CD8-positive, alpha-beta memory T cell (primary cell): ENCODE measurements around the gene GNA12. TPM values are rescaled to one million over a fixed set of nuclear protein-coding genes. Genes with fewer than 3 reads are reported as not detected.
A peak's percentile ranks its signal among the peaks of the same experiment; 100 is the strongest.

Experiments
- CTCF ChIA-PET: fragments of 350-600 bp; sonication (Branson Sonifier 250); formaldehyde crosslinking; loops from one replicate; lab custom pipeline; 2021; ENCODE audit warnings: antibody characterized with exemption; lab: Charles Lee
- POLR2A ChIA-PET: fragments of 350-600 bp; sonication (Branson Sonifier 250); formaldehyde crosslinking; loops from one replicate; lab custom pipeline; 2021; ENCODE audit warnings: antibody characterized with exemption; lab: Charles Lee
- DNase-seq, 5 donors: peaks; one replicate each; pipeline versions ENCODE4 v3.0.0 to v3.0.0-alpha.2; 2020 to 2022; ENCODE audit warnings: mixed read lengths in 1 of 5
- H3K27ac ChIP-seq: one replicate; pipeline ENCODE4 v1.7.0; 2013; ENCODE audit warnings: low read depth, mild to moderate bottlenecking, low read length, moderate library complexity
- H3K27me3 ChIP-seq: 2 replicates; pipeline ENCODE4 v1.7.0; 2013; ENCODE audit warnings: low read length, mild to moderate bottlenecking; ENCODE audit not compliant: insufficient read depth, poor library complexity, severe bottlenecking
- H3K36me3 ChIP-seq: 2 replicates; pipeline ENCODE4 v1.7.0; 2013; ENCODE audit warnings: mild to moderate bottlenecking, low read length, moderate library complexity; ENCODE audit not compliant: insufficient read depth
- H3K4me1 ChIP-seq: 2 replicates; pipeline ENCODE4 v1.7.0; 2013; ENCODE audit warnings: mild to moderate bottlenecking, low read length, moderate library complexity; ENCODE audit not compliant: insufficient read depth
- H3K4me3 ChIP-seq: 2 replicates; pipeline ENCODE4 v1.7.0; 2013; ENCODE audit warnings: mild to moderate bottlenecking, low read length
- H3K9me3 ChIP-seq: 2 replicates; pipeline ENCODE4 v1.7.0; 2013; ENCODE audit warnings: mild to moderate bottlenecking, low read length
- H3K27ac Mint-ChIP-seq, 8 donors: one replicate each; pipeline ENCODE4 v1.8.0; 2020 to 2021; ENCODE audit warnings: mixed read lengths in 8 of 8, mild to moderate bottlenecking in 6 of 8, inconsistent platforms in 3 of 8, moderate library complexity in 3 of 8
- H3K27me3 Mint-ChIP-seq, 2 donors: one replicate each; pipeline ENCODE4 v1.8.0; 2020 to 2021; ENCODE audit warnings: mixed read lengths in 2 of 2, mild to moderate bottlenecking in 1 of 2, moderate library complexity in 1 of 2
- H3K36me3 Mint-ChIP-seq, 3 donors: one replicate each; pipeline ENCODE4 v1.8.0; 2020 to 2021; ENCODE audit warnings: mixed read lengths in 3 of 3, inconsistent platforms in 1 of 3, mild to moderate bottlenecking in 1 of 3
- H3K4me1 Mint-ChIP-seq, 3 donors: one replicate each; pipeline ENCODE4 v1.8.0; 2020 to 2021; ENCODE audit warnings: mixed read lengths in 3 of 3, inconsistent platforms in 1 of 3, mild to moderate bottlenecking in 1 of 3
- H3K4me3 Mint-ChIP-seq, 7 donors: one replicate each; pipeline ENCODE4 v1.8.0; 2020 to 2021; ENCODE audit warnings: mixed read lengths in 7 of 7, mild to moderate bottlenecking in 6 of 7, moderate library complexity in 4 of 7, inconsistent platforms in 2 of 7
- H3K9me3 Mint-ChIP-seq, 5 donors: one replicate each; pipeline ENCODE4 v1.8.0; 2020 to 2022; ENCODE audit warnings: mixed read lengths in 5 of 5, mild to moderate bottlenecking in 3 of 5, moderate library complexity in 2 of 5, inconsistent platforms in 1 of 5
- polyA plus RNA-seq: library from polyadenylated mRNA; unstranded; fragments of 300-500 nt; fragmentation: Illumina TruSeq; gene quantifications from one replicate; pipeline ENCODE4 v1.2.3, GENCODE V29; 2021
- total RNA-seq, 2 experiments: library from RNA; stranded (reverse); gene quantifications; one replicate each; pipeline ENCODE4 v1.2.3, GENCODE V29; 2021

Gene GNA12
- total and polyA plus RNA-seq, 3 experiments from 2014 or later: 11.2 to 21.2 (median 20.6) TPM

DNA sequence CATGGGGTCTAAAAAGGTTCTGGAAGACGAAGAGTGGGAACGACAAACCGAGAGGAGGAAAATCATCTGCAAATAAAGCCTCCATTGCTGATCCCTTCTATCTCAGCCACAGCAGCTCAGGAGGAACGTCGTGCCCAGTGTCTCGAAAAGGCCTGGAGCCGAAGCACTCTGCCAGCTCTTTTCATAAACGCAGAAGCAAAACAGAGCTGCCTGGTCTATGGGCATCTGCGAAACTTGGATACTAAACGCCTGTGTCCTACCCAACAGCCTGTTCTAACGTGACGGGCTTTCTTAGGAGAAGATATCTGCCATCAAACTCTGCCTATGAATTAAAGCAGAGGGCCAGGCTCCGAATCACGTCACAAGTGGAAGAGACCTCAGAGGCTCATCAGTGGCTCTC, 68.7 kb downstream of the GNA12 start:
- H3K9me3 Mint-ChIP-seq: no peaks in the 10 kb centered on the region
- ChIA-PET CTCF (interaction anchor here (0.8 kb wide), 1 partner anchor 15 kb away, joined by 3 read pairs; no protein-coding TSS in a partner anchor), POLR2A (no interaction called here)

DNA sequence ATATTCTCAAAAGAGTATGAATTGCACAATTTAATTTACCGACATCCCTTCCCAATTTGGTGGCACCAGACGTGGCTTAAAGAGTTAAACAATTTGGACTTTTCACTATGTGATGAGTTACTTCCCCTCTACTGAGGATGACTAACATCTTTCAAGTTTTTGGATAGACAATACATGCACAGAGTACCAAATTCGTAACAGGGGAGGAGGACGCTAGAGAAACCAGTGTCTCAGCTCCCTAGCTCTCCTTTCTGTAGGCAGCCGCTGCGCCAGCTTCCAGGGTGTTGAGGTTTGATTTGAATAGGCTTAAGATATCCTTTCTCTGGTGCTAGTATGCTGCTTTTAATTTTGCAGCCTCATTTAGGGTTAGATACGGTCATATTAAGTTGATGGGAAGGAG, 69.2 kb downstream of the GNA12 start:
- POLR2A ChIA-PET: no interaction called here

More for the DNA sequence above, 68.7 kb downstream of the GNA12 start:
- Mint-ChIP-seq H3K27ac (peak overlapping the region in 1 of 8 donors; percentile 31), H3K27me3 (no peaks in the 10 kb centered on the region), H3K4me3 (no peak overlapping the region), H3K36me3 (peaks cover 0 to 20% (median 16%) of the 10 kb centered on the region in 3 donors), H3K4me1 (no peaks in the 10 kb centered on the region)
- DNase-seq: no peak
- H3K27me3 ChIP-seq: no peaks in the 10 kb centered on the region
- H3K36me3 ChIP-seq: no peaks in the 10 kb centered on the region
- no peaks in the 10 kb centered on the region for H3K9me3 ChIP-seq
- no peak overlapping the region for H3K27ac ChIP-seq
- no peak overlapping the region for H3K4me3 ChIP-seq
- no peaks in the 10 kb centered on the region for H3K4me1 ChIP-seq

DNA sequence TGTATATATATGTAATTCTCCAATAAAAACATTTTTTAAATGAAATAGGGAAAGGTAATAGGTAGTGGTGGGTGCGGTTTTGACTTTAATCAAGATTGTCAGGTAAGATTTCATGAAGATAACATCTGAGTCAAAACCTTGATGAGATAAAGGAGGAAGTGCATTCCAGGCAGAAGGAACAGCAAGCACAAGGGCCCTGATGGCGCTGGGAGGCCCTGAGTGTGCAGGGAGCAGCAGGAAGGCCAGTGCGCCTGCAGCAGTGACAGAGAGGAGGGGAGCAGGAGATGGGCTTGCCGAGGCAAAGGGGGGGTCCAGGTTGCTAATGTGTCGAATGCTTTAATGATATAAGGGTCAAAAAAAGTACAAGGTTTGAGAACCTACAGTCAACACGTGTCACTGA, 69.8 kb downstream of the GNA12 start:
- H3K4me1 ChIP-seq: no peaks in the 10 kb centered on the region
- H3K9me3 Mint-ChIP-seq: no peaks in the 10 kb centered on the region
- H3K4me1 Mint-ChIP-seq: no peaks in the 10 kb centered on the region
- H3K27me3 Mint-ChIP-seq: no peaks in the 10 kb centered on the region
- H3K4me3 ChIP-seq: no peak overlapping the region
- peaks cover 0 to 23% (median 16%) of the 10 kb centered on the region in 3 donors for H3K36me3 Mint-ChIP-seq
- H3K36me3 ChIP-seq: no peaks in the 10 kb centered on the region
- no peak overlapping the region for H3K4me3 Mint-ChIP-seq
- H3K27ac Mint-ChIP-seq: peak overlapping the region in 1 of 8 donors; percentile 39
- no peaks in the 10 kb centered on the region for H3K9me3 ChIP-seq
- no peak for DNase-seq
- CTCF ChIA-PET: no interaction called here
- H3K27me3 ChIP-seq: no peaks in the 10 kb centered on the region
- POLR2A ChIA-PET: no interaction called here
- no peak overlapping the region for H3K27ac ChIP-seq

More for the DNA sequence above, 69.2 kb downstream of the GNA12 start:
- H3K9me3 ChIP-seq: no peaks in the 10 kb centered on the region
- H3K4me1 ChIP-seq: no peaks in the 10 kb centered on the region
- H3K36me3 ChIP-seq: no peaks in the 10 kb centered on the region
- H3K4me3 ChIP-seq: no peak overlapping the region
- DNase-seq: no peak
- CTCF ChIA-PET: interaction anchor here (0.8 kb wide), 1 partner anchor 14 kb away, joined by 3 read pairs; no protein-coding TSS in a partner anchor
- peaks cover 0 to 20% (median 16%) of the 10 kb centered on the region in 3 donors for H3K36me3 Mint-ChIP-seq
- no peaks in the 10 kb centered on the region for H3K27me3 Mint-ChIP-seq
- no peaks in the 10 kb centered on the region for H3K27me3 ChIP-seq
- H3K27ac ChIP-seq: no peak overlapping the region
- H3K4me3 Mint-ChIP-seq: no peak overlapping the region
- no peaks in the 10 kb centered on the region for H3K9me3 Mint-ChIP-seq
- H3K4me1 Mint-ChIP-seq: no peaks in the 10 kb centered on the region
- peak overlapping the region in 1 of 8 donors; percentile 31 for H3K27ac Mint-ChIP-seq

DNA sequence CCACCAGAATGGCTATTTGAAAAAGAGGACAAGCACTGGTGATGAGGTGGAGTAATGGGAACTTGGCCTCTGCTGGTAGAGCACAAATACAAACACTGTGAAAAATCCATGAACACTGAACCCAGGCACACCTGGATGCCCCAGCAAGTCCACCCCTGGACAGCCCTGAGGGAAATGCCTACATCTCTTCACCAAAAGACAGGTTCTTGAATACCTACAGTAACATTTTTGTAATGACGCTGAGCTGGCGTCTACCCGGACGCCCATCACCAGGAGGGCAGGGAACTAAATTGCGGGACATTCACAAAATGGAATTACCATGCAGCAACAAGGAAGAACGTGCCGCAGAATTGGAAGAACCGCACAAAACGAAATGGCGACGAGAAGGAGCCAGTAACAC, 70.5 kb downstream of the GNA12 start:
- no peak overlapping the region for H3K27ac ChIP-seq
- H3K4me1 Mint-ChIP-seq: no peaks in the 10 kb centered on the region
- H3K9me3 Mint-ChIP-seq: no peaks in the 10 kb centered on the region
- no peaks in the 10 kb centered on the region for H3K36me3 ChIP-seq
- H3K4me1 ChIP-seq: no peaks in the 10 kb centered on the region
- H3K36me3 Mint-ChIP-seq: peaks cover 0 to 23% (median 16%) of the 10 kb centered on the region in 3 donors
- no peaks in the 10 kb centered on the region for H3K27me3 ChIP-seq
- no peak overlapping the region for H3K4me3 Mint-ChIP-seq
- no peak for DNase-seq
- POLR2A ChIA-PET: no interaction called here
- H3K27ac Mint-ChIP-seq: peak overlapping the region in 1 of 8 donors; percentile 89
- CTCF ChIA-PET: no interaction called here
- no peak overlapping the region for H3K4me3 ChIP-seq
- no peaks in the 10 kb centered on the region for H3K27me3 Mint-ChIP-seq
- H3K9me3 ChIP-seq: no peaks in the 10 kb centered on the region

DNA sequence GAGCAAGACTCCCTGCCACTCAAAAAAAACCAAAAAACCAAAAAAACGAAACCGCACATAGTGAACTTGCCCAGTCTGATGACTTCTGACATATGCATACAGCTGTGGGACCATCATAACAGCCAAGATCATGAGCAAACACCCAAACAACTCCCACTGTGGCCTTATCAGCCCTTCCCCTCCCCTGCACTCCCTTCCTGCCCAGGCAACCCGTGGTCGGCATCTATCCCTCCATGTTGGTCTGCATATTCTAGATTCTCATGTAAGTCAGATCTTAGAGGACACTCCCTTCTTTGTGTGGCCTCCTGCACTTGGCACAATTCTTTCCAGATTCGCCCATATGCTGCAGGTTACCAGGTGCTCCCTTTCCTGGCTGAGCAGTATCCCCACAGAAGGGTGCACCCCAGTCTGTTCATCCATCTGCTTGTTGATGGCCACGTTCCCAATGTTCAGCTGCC, 72.8 kb downstream of the GNA12 start:
- no peaks in the 10 kb centered on the region for H3K27me3 Mint-ChIP-seq
- no peak for DNase-seq
- POLR2A ChIA-PET: no interaction called here
- CTCF ChIA-PET: no interaction called here
- H3K27ac ChIP-seq: no peak overlapping the region
- H3K4me1 ChIP-seq: no peaks in the 10 kb centered on the region
- H3K27ac Mint-ChIP-seq: no peak overlapping the region
- H3K36me3 ChIP-seq: no peaks in the 10 kb centered on the region
- no peaks in the 10 kb centered on the region for H3K27me3 ChIP-seq
- peaks cover 0 to 22% (median 14%) of the 10 kb centered on the region in 3 donors for H3K36me3 Mint-ChIP-seq
- H3K9me3 ChIP-seq: no peaks in the 10 kb centered on the region
- H3K4me3 ChIP-seq: no peak overlapping the region
- H3K4me1 Mint-ChIP-seq: no peaks in the 10 kb centered on the region
- H3K4me3 Mint-ChIP-seq: no peak overlapping the region
- H3K9me3 Mint-ChIP-seq: no peaks in the 10 kb centered on the region

DNA sequence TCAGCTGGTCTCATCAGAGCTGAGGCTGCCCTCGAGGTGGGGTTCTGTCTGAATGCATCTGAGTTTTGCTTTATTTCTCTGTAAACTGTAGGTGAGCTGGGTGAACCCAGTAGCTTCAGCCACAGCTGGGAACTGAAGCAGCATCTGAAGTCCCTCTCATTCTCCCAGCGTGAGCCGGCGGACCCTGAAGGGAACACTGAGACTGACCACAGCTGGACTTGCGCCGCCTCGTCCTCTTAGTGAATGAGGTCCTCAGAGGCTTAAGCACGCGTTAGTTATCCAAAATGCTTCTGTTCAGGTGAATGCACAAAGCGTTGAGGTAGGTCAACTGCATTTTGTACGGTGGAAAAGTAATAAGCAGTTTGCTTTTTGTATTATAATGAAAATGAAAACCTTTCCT, 79.5 kb downstream of the GNA12 start:
- H3K4me1 Mint-ChIP-seq: peaks cover 14 to 20% (median 16%) of the 10 kb centered on the region in 3 donors
- no peaks in the 10 kb centered on the region for H3K9me3 ChIP-seq
- peaks cover 5% of the 10 kb centered on the region for H3K4me1 ChIP-seq
- ChIA-PET CTCF (no interaction called here), POLR2A (no interaction called here)
- H3K36me3 Mint-ChIP-seq: peaks cover 0 to 6% (median 6%) of the 10 kb centered on the region in 3 donors
- H3K4me3 Mint-ChIP-seq: no peak overlapping the region
- no peak for DNase-seq
- no peaks in the 10 kb centered on the region for H3K36me3 ChIP-seq
- H3K27ac ChIP-seq: no peak overlapping the region
- no peaks in the 10 kb centered on the region for H3K9me3 Mint-ChIP-seq
- H3K4me3 ChIP-seq: no peak overlapping the region
- no peaks in the 10 kb centered on the region for H3K27me3 ChIP-seq
- no peaks in the 10 kb centered on the region for H3K27me3 Mint-ChIP-seq
- peak overlapping the region in 1 of 8 donors; percentile 17 for H3K27ac Mint-ChIP-seq

DNA sequence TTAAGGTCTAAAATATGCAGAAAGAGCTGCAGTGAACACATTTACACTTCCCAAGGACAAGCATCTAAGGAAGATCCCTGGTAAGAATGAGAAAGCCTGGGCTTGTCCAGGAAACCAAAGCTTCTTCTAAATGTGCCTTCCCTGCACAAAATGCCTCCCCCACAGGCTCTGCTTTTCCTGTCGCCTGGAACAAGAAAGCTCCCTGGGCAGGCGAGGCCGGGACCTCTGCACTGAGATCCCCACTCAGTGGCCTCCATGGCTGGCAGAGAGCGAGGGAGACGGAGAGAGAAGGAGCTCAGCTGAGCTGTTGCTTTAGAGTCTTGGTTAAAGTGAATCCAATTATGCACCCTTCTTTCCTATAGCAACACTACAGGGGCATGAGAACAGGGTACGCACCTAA, 80.5 kb downstream of the GNA12 start:
- Histone ChIP-seq H3K4me1 (peaks cover 8% of the 10 kb centered on the region), H3K4me3 (no peak overlapping the region), H3K9me3 (no peaks in the 10 kb centered on the region), H3K36me3 (no peaks in the 10 kb centered on the region), H3K27ac (no peak overlapping the region), H3K27me3 (no peaks in the 10 kb centered on the region)
- Mint-ChIP-seq H3K4me1 (peaks cover 23 to 30% (median 24%) of the 10 kb centered on the region in 3 donors), H3K4me3 (no peak overlapping the region), H3K36me3 (peaks cover 0 to 6% (median 5%) of the 10 kb centered on the region in 3 donors), H3K27ac (no peak overlapping the region), H3K27me3 (no peaks in the 10 kb centered on the region), H3K9me3 (no peaks in the 10 kb centered on the region)
- ChIA-PET POLR2A (no interaction called here), CTCF (interaction anchor here (0.6 to 0.9 kb wide), 2 partner anchors 54 to 324 kb away, joined by 3 read pairs; no protein-coding TSS in a partner anchor)
- DNase-seq: no peak

DNA sequence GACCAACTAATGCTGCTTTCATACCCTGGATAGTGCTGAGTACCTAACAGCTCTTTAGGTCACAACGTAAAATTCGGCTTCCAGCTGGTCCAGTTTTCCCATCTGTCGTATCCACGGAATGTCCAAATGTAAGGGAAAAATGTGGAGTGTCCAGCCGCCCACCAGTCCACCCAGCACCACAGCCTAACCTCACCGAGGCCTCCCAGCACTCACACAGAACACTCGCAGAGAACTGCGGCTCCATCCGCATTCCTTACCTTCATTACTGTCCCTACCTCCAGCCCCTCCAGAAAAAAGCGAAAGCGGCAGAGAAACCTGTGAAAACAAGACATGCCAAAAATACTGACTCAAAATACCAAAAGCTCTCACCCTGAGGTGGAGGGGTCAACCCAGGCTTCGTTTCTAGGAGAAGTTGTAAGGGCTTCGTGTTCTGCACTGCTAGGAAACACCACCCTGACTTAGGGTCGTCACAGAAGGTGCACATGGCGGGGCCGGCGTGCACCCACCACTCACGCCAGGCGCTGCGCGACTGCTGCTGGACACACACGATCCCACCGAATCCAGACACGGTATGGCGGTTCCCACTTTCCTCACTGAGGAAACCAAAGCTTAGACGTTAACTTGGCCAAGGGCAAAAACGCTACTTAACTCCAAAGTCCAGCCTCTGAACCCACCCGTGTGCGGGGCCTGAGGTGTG, 82.2 kb downstream of the GNA12 start:
- H3K27me3 ChIP-seq: no peaks in the 10 kb centered on the region
- H3K27ac ChIP-seq: no peak overlapping the region
- H3K4me1 Mint-ChIP-seq: peaks cover 33 to 44% (median 34%) of the 10 kb centered on the region in 3 donors
- DNase-seq: no peak
- no peak overlapping the region for H3K4me3 ChIP-seq
- H3K27me3 Mint-ChIP-seq: no peaks in the 10 kb centered on the region
- POLR2A ChIA-PET: no interaction called here
- H3K36me3 ChIP-seq: no peaks in the 10 kb centered on the region
- no peak overlapping the region for H3K4me3 Mint-ChIP-seq
- H3K9me3 Mint-ChIP-seq: no peaks in the 10 kb centered on the region
- no peaks in the 10 kb centered on the region for H3K9me3 ChIP-seq
- CTCF ChIA-PET: no interaction called here
- H3K27ac Mint-ChIP-seq: no peak overlapping the region
- peaks cover 11% of the 10 kb centered on the region for H3K4me1 ChIP-seq
- H3K36me3 Mint-ChIP-seq: peaks cover 5 to 11% (median 8%) of the 10 kb centered on the region in 3 donors
